Peyer's patch (tissue), 4 donors: ENCODE results near the gene NR1D1.

Source experiments
- CTCF ChIP-seq, 6 experiments: fragments of 450-650 bp in 4 of 6; fragments of 200-600 bp in 2 of 6; sonication (generic) in 1 of 6; IDR thresholded peaks; one replicate each; pipeline ENCODE4 v1.5.1; 2017 to 2019; ENCODE audit warnings: antibody characterized with exemption in 6 of 6, mild to moderate bottlenecking in 3 of 6, moderate library complexity in 1 of 6
- POLR2A ChIP-seq, 2 donors: fragments of 450-650 bp; IDR thresholded peaks; one replicate each; pipeline ENCODE4 v1.5.1; 2017; ENCODE audit warnings: antibody characterized with exemption in 2 of 2, mild to moderate bottlenecking in 2 of 2, moderate library complexity in 2 of 2

- TF ChIP-seq CTCF (IDR thresholded peaks at IDR 0.05) (no peak), POLR2A (IDR thresholded peaks at IDR 0.05) (peak in 1 of 2 donors; percentile 14)
These were observed 7.3 kb upstream of the NR1D1 start for GRCh38 chr17:40107522-40108174.
